SK-N-SH treated with all-trans-retinoic acid at 6 μM for 48 hours (cell line): ENCODE measurements around the gene TECR.
A peak's percentile ranks its signal among the peaks of the same experiment; 100 is the strongest.

ENCODE experiments used
- ATAC-seq: fragments of 200-7000 bp; cut with Tn5 transposase; 3 replicates; pipeline ENCODE4 v1.9.1; 2020; ENCODE audit warnings: mild to moderate bottlenecking, moderate library complexity
- ARNTL ChIP-seq: fragments of 450-650 bp; formaldehyde crosslinking; IDR thresholded peaks from 2 replicates; pipeline ENCODE4 v1.5.0; 2020; ENCODE audit warnings: low read depth, mild to moderate bottlenecking, moderate library complexity, borderline replicate concordance
- BACH2 ChIP-seq: fragments of 250-450 bp; sonication (Bioruptor Pico); IDR thresholded peaks from 2 replicates; pipeline ENCODE4 v1.9.0; 2021; ENCODE audit warnings: mild to moderate bottlenecking, borderline replicate concordance
- CREB5 ChIP-seq: fragments of 250-450 bp; sonication (Bioruptor Pico); IDR thresholded peaks from 2 replicates; pipeline ENCODE4 v1.5.1; 2020; ENCODE audit warnings: low read depth, mild to moderate bottlenecking, moderate library complexity
- CSDC2 ChIP-seq: fragments of 250-450 bp; sonication (Bioruptor Pico); IDR thresholded peaks from 2 replicates; pipeline ENCODE4 v1.5.0; 2020; ENCODE audit warnings: mild to moderate bottlenecking, moderate library complexity
- ESRRG ChIP-seq: fragments of 250-450 bp; sonication (Bioruptor Pico); IDR thresholded peaks from 2 replicates; pipeline ENCODE4 v1.6.1; 2021; ENCODE audit warnings: mild to moderate bottlenecking
- GLIS3 ChIP-seq: fragments of 250-450 bp; sonication (Bioruptor Pico); IDR thresholded peaks from 2 replicates; pipeline ENCODE4 v1.5.0; 2020; ENCODE audit warnings: mild to moderate bottlenecking, moderate library complexity
- ISL1 ChIP-seq: fragments of 250-450 bp; sonication (Bioruptor Pico); IDR thresholded peaks from 2 replicates; pipeline ENCODE4 v2.1.2; 2022; ENCODE audit warnings: mild to moderate bottlenecking, moderate library complexity
- OSR1 ChIP-seq: fragments of 250-450 bp; sonication (Bioruptor Pico); IDR thresholded peaks from 2 replicates; pipeline ENCODE4 v1.8.0; 2022; ENCODE audit warnings: moderate library complexity, mild to moderate bottlenecking, inconsistent platforms
- PATZ1 ChIP-seq: fragments of 250-450 bp; sonication (Bioruptor Pico); IDR thresholded peaks from 2 replicates; pipeline ENCODE4 v1.8.0; 2020; ENCODE audit warnings: mild to moderate bottlenecking, moderate library complexity, borderline replicate concordance
- POU6F1 ChIP-seq: fragments of 250-450 bp; sonication (Bioruptor Pico); IDR thresholded peaks from 2 replicates; pipeline ENCODE4 v1.8.0; 2021; ENCODE audit warnings: low read depth, mild to moderate bottlenecking, moderate library complexity, borderline replicate concordance
- PPARA ChIP-seq: fragments of 250-450 bp; sonication (Bioruptor Pico); IDR thresholded peaks from 2 replicates; pipeline ENCODE4 v1.5.0; 2020; ENCODE audit warnings: mild to moderate bottlenecking, borderline replicate concordance
- RARB ChIP-seq: fragments of 250-450 bp; sonication (Bioruptor Pico); IDR thresholded peaks from 2 replicates; pipeline ENCODE4 v1.8.0; 2021; ENCODE audit warnings: mild to moderate bottlenecking, moderate library complexity
- SNAI2 ChIP-seq: fragments of 250-450 bp; sonication (Bioruptor Pico); IDR thresholded peaks from 2 replicates; pipeline ENCODE4 v1.5.0; 2020; ENCODE audit warnings: mild to moderate bottlenecking, moderate library complexity
- TCF4 ChIP-seq: fragments of 250-450 bp; sonication (Bioruptor Pico); IDR thresholded peaks from 2 replicates; pipeline ENCODE4 v1.8.0; 2021; ENCODE audit warnings: mild to moderate bottlenecking, moderate library complexity, borderline replicate concordance
- TOX ChIP-seq: fragments of 250-450 bp; sonication (Bioruptor Pico); IDR thresholded peaks from 2 replicates; pipeline ENCODE4 v1.8.0; 2021; ENCODE audit warnings: mild to moderate bottlenecking, moderate library complexity, borderline replicate concordance
- ZC3H10 ChIP-seq: fragments of 250-450 bp; sonication (Bioruptor Pico); IDR thresholded peaks from 2 replicates; pipeline ENCODE4 v1.5.1; 2021; ENCODE audit warnings: mild to moderate bottlenecking, moderate library complexity
- ZFP3 ChIP-seq: fragments of 250-450 bp; sonication (Bioruptor Pico); IDR thresholded peaks from 2 replicates; pipeline ENCODE4 v1.5.0; 2020; ENCODE audit warnings: mild to moderate bottlenecking, moderate library complexity
- ZFP30 ChIP-seq: fragments of 450-650 bp; formaldehyde crosslinking; IDR thresholded peaks from 2 replicates; pipeline ENCODE4 v1.5.0; 2022; ENCODE audit warnings: mild to moderate bottlenecking, moderate library complexity
- ZNF565 ChIP-seq: fragments of 450-650 bp; formaldehyde crosslinking; conservative IDR thresholded peaks from 2 replicates; pipeline ENCODE4 v1.5.0; 2020; ENCODE audit warnings: low read depth, mild to moderate bottlenecking, moderate library complexity
- ZNF70 ChIP-seq: fragments of 450-650 bp; formaldehyde crosslinking; IDR thresholded peaks from 2 replicates; pipeline ENCODE4 v1.5.0; 2020; ENCODE audit warnings: mild to moderate bottlenecking, moderate library complexity
- ZNF8 ChIP-seq: fragments of 450-650 bp; formaldehyde crosslinking; IDR thresholded peaks from 2 replicates; pipeline ENCODE4 v1.5.0; 2020; ENCODE audit warnings: mild to moderate bottlenecking, moderate library complexity
- TF ChIP-seq, protein P1 (sequence below): fragments of 250-450 bp; sonication (Bioruptor Pico); IDR thresholded peaks from 2 replicates; pipeline ENCODE4 v1.5.1; 2021; ENCODE audit warnings: mild to moderate bottlenecking, moderate library complexity

Gene TECR

DNA sequence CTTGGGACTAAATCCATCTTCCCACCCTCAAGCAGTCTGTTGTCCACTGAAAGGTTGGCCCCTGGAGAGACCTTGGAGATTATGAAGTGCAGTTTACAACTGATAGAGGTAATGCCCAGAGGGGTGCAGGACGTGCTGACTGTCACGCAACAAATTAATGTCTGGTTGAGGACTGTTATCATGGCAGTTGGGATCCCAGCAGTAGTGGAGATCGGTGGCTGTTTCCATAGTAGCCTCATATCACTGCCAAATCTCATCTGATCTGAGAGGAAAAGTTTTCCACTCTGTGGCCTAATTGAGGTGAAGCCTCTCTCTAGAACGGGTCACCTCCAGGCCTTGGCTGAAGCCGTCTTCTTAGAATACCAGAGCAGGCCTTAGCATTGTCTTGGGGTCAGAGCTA, 4.1 kb downstream of the TECR start:
- TF ChIP-seq ZFP30 (CRISPR knock-in tag) (no peak), ISL1 (no peak), BACH2 (CRISPR knock-in tag) (no peak), ZFP3 (CRISPR knock-in tag) (no peak), POU6F1 (CRISPR knock-in tag) (no peak), ARNTL (no peak), SNAI2 (CRISPR knock-in tag) (no peak), RARB (no peak), GLIS3 (CRISPR knock-in tag) (no peak), PPARA (no peak)
- no peak for ATAC-seq

DNA sequence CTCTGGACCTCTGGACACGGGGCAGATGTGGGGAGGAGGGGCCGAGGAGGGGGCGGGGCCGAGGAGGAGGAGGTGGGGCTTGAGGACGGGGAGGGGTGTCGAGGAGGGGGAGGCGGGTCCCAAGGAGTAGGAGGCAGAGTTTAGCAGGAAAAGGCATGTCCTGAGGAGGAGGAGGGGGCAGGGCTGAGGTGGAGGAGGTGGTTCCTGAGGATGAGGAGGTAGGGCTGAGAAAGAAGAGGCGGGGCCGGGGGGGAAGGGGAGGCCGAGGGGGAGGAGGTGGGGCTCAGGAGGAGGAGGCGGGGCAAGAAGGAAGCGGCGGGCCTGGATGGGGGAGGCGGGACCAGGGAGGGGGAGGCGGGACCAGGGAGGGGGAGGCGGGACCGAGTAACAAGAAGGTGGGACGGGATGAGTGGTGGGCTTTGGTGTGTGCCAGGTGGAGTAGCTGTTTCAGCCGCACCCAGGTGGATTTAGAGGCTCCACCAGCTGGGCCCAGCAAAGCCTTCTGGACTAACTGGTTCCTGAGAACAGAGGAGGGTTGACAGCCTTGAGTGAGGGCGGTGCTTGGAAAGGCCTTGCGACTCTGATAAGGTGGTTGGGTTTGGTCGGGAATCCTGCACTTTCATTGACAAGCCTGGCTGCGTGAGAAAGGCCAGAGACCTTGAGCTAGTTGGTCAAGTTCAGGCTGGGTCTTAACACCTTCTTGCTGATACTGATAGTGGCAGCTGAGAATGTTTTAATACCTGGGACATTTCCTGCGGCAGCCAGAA, 7.7 kb downstream of the TECR start:
- peak; percentile 63 for ATAC-seq
- TF ChIP-seq ZFP30 (CRISPR knock-in tag) (no peak), PATZ1 (no peak), ZNF70 (CRISPR knock-in tag) (no peak), ARNTL (no peak), CREB5 (no peak), GLIS3 (CRISPR knock-in tag) (no peak), RARB (no peak), ZC3H10 (CRISPR knock-in tag) (no peak), ZNF565 (CRISPR knock-in tag) (no peak), ESRRG (no peak), PPARA (no peak)
- TF ChIP-seq, protein P1, sequence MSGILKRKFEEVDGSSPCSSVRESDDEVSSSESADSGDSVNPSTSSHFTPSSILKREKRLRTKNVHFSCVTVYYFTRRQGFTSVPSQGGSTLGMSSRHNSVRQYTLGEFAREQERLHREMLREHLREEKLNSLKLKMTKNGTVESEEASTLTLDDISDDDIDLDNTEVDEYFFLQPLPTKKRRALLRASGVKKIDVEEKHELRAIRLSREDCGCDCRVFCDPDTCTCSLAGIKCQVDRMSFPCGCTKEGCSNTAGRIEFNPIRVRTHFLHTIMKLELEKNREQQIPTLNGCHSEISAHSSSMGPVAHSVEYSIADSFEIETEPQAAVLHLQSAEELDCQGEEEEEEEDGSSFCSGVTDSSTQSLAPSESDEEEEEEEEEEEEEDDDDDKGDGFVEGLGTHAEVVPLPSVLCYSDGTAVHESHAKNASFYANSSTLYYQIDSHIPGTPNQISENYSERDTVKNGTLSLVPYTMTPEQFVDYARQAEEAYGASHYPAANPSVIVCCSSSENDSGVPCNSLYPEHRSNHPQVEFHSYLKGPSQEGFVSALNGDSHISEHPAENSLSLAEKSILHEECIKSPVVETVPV, result no peak
- TF ChIP-seq, all 23 proteins: peak for 0

DNA sequence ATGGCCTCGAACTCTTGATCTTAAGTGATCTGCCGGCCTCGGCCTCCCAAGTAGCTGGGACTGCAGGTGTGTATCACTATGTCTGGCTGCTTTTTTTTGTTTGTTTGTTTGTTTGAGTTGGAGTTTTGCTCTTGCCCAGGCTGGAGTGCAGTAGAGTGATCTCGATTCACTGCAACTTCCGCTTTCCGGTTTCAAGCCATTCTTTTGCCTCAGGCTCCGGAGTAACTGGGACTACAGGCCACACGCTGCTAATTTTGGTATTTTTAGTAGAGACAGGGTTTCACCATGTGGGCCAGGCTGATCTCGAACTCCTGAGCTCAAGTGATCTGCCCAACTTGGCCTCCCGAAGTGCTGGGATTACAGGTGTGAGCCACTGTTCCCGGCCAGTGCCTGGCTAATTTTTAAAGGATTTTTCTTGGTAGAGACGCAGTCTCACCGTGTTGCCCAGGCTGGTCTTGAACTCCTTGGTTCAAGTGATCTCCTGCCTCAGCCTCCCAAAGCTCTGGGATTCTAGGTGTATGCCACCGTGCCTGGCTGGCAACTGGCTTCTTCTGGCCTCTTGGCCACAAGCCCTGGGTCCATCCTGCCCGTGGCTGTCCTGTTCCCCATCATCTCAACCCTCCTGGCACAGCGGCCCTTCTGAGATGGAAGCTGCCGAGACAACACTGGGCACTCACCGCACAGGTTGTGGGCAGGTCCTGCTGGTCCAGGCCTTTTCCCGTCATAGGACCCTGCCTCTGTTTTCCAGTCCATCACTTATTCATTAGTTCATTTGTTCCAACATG, 11.5 kb downstream of the TECR start:
- ATAC-seq, result no peak
- TF ChIP-seq ARNTL (no peak), CSDC2 (CRISPR knock-in tag) (no peak), OSR1 (CRISPR knock-in tag) (no peak), TCF4 (CRISPR knock-in tag) (no peak), ZC3H10 (CRISPR knock-in tag) (no peak), TOX (CRISPR knock-in tag) (no peak), PPARA (no peak), RARB (no peak), POU6F1 (CRISPR knock-in tag) (no peak), ZNF565 (CRISPR knock-in tag) (no peak), ESRRG (no peak), ZNF8 (no peak), BACH2 (CRISPR knock-in tag) (no peak), SNAI2 (CRISPR knock-in tag) (no peak), PATZ1 (no peak), CREB5 (no peak), ISL1 (no peak)
- TF ChIP-seq, protein P1, result no peak
